Endothelial cell of umbilical vein (primary cell): Measurements from ENCODE around the gene ZNF232. TPM values are rescaled to one million over a fixed set of nuclear protein-coding genes. Genes with fewer than 3 reads are reported as not detected.
"Not testable (repeated sequence)": the region's sequence is repeated elsewhere in the genome, so short reads cannot be mapped to it uniquely, and the experiment has no call there.

Experiments
- BruUV-seq: library from RNA; stranded (reverse); fragments of 400-500 nt; replicated peaks from 2 replicates; lab custom pipeline; 2021; lab: Mats Ljungman, UMichigan
- CTCF ChIA-PET: fragments of 300-600, 350-600 bp; sonication (Branson Sonifier 250); formaldehyde crosslinking; loops from one replicate; lab custom pipeline; 2021; ENCODE audit warnings: antibody characterized with exemption, inconsistent platforms; lab: Charles Lee
- POLR2A ChIA-PET: fragments of 300-600, 350-600 bp; sonication (Branson Sonifier 250); formaldehyde crosslinking; loops from one replicate; lab custom pipeline; 2021; ENCODE audit warnings: antibody characterized with exemption, inconsistent platforms; lab: Charles Lee
- DNase-seq: peaks from one replicate; pipeline ENCODE4 v3.0.0-alpha.2; 2011; ENCODE audit warnings: low read depth, low spot score
- FAIRE-seq: peaks from 2 replicates; lab custom pipeline; 2011; peaks lifted over from hg19 to GRCh38; lab: Jason Lieb, UNC
- H2AFZ ChIP-seq: 2 replicates; pipeline ENCODE4 v1.6.0; 2012; ENCODE audit warnings: low read depth, low read length, control low read depth, inconsistent platforms
- H3K27ac ChIP-seq: 2 replicates; pipeline ENCODE4 v1.5.1; 2011; ENCODE audit warnings: low read depth, mild to moderate bottlenecking, control low read depth, low read length, moderate library complexity; ENCODE audit not compliant: insufficient read depth
- H3K27me3 ChIP-seq, 2 experiments: 2 replicates each; pipeline versions ENCODE4 v1.6.0 to v1.6.1; 2011; ENCODE audit warnings: low read length in 2 of 2, mixed read lengths in 1 of 2; ENCODE audit not compliant: control insufficient read depth in 2 of 2, insufficient read depth in 2 of 2
- H3K36me3 ChIP-seq, 2 experiments: 2 replicates in 1 of 2; 3 replicates in 1 of 2; pipeline ENCODE4 v1.5.1; 2011; ENCODE audit warnings: low read length in 2 of 2, mild to moderate bottlenecking in 1 of 2, moderate library complexity in 1 of 2; ENCODE audit not compliant: control insufficient read depth in 2 of 2, insufficient read depth in 2 of 2; ENCODE audit errors: extremely low read depth in 1 of 2
- H3K4me1 ChIP-seq: 3 replicates; pipeline ENCODE4 v1.5.1; 2011; ENCODE audit warnings: mild to moderate bottlenecking, low read length; ENCODE audit not compliant: control insufficient read depth, insufficient read depth; ENCODE audit errors: extremely low read depth
- H3K4me2 ChIP-seq: 2 replicates; pipeline ENCODE4 v1.6.1; 2011; ENCODE audit warnings: low read length, control low read depth, mixed read lengths; ENCODE audit not compliant: insufficient read depth
- H3K4me3 ChIP-seq, 3 experiments: fragments of 200-600 bp in 1 of 3; sonication (generic), shearing (Covaris generic) in 1 of 3; replicated peaks in 1 of 3; 2 replicates each; pipeline ENCODE4 v1.5.1; 2011 to 2016; ENCODE audit warnings: control low read depth in 3 of 3, low read length in 3 of 3, mild to moderate bottlenecking in 2 of 3, inconsistent platforms in 1 of 3, low read depth in 1 of 3, moderate library complexity in 1 of 3; ENCODE audit not compliant: insufficient read depth in 1 of 3
- H3K79me2 ChIP-seq: 2 replicates; pipeline ENCODE4 v1.6.0; 2012; ENCODE audit warnings: low read length, inconsistent platforms; ENCODE audit not compliant: control insufficient read depth, insufficient read depth
- H3K9ac ChIP-seq: replicated peaks from 2 replicates; pipeline ENCODE3; 2011; ENCODE audit warnings: low read length, control low read depth; ENCODE audit not compliant: insufficient read depth; ENCODE audit errors: extremely low read depth
- H3K9me1 ChIP-seq: replicated peaks from 3 replicates; pipeline ENCODE4 v1.6.0; 2011; ENCODE audit warnings: mild to moderate bottlenecking, low read length; ENCODE audit not compliant: control insufficient read depth, insufficient read depth; ENCODE audit errors: extremely low read depth
- H3K9me3 ChIP-seq: replicated peaks from 2 replicates; pipeline ENCODE4 v1.5.1; 2012; ENCODE audit warnings: low read length, inconsistent platforms; ENCODE audit not compliant: control insufficient read depth, insufficient read depth
- H4K20me1 ChIP-seq: replicated peaks from 2 replicates; pipeline ENCODE3; 2011; ENCODE audit warnings: mild to moderate bottlenecking, low read length; ENCODE audit not compliant: control insufficient read depth, insufficient read depth; ENCODE audit errors: extremely low read depth
- CTCF ChIP-seq, 2 donors: IDR thresholded peaks; 1 replicate in 1 of 2; 2 replicates in 1 of 2; pipeline ENCODE4 v1.5.1; 2011; ENCODE audit warnings: low read length in 2 of 2, mild to moderate bottlenecking in 2 of 2, moderate library complexity in 2 of 2, control low read depth in 1 of 2, inconsistent platforms in 1 of 2, low read depth in 1 of 2; ENCODE audit not compliant: insufficient read depth in 1 of 2; ENCODE audit errors: extremely low read depth in 1 of 2
- EZH2 ChIP-seq: IDR thresholded peaks from 2 replicates; pipeline ENCODE4 v1.6.1; 2012; ENCODE audit warnings: borderline replicate concordance, low read depth, mild to moderate bottlenecking, moderate library complexity, low read length, inconsistent platforms; ENCODE audit not compliant: severe bottlenecking
- FOS ChIP-seq: IDR thresholded peaks from 2 replicates; pipeline ENCODE4 v1.6.1; 2011; ENCODE audit warnings: mild to moderate bottlenecking, low read length, moderate library complexity, borderline replicate concordance; ENCODE audit not compliant: insufficient read depth
- GATA2 ChIP-seq: IDR thresholded peaks from 2 replicates; pipeline ENCODE4 v1.7.0; 2011; ENCODE audit warnings: low read depth, mild to moderate bottlenecking, moderate library complexity, mixed read lengths, low read length; ENCODE audit not compliant: insufficient read length, insufficient read depth
- JUN ChIP-seq: IDR thresholded peaks from 2 replicates; pipeline ENCODE4 v1.6.1; 2011; ENCODE audit warnings: borderline replicate concordance, low read depth; ENCODE audit not compliant: insufficient read length, insufficient read depth
- MAX ChIP-seq: IDR thresholded peaks from 2 replicates; pipeline ENCODE4 v1.6.1; 2011; ENCODE audit not compliant: insufficient read depth, insufficient read length
- MYC ChIP-seq: IDR thresholded peaks from one replicate; pipeline ENCODE4 v1.6.1; 2011; ENCODE audit warnings: mild to moderate bottlenecking, low read depth, low read length
- POLR2A ChIP-seq: IDR thresholded peaks from 2 replicates; pipeline ENCODE4 v1.6.1; 2012; ENCODE audit warnings: low read depth, mild to moderate bottlenecking, control low read depth, low read length
- POLR2AphosphoS5 ChIP-seq: IDR thresholded peaks from 2 replicates; pipeline ENCODE4 v1.6.1; 2012; ENCODE audit warnings: low read depth, mild to moderate bottlenecking, control low read depth, low read length, moderate library complexity; ENCODE audit not compliant: insufficient read depth
- dilution Hi-C: fragments of 300-500 bp; cut with MboI; formaldehyde crosslinking; loops from one replicate; pipeline ENCODE4 v1.15.0; 2019; ENCODE audit warnings: low sequenced_read_pairs; ENCODE audit not compliant: extremely low pct_ligation_motif_present
- intact Hi-C: fragments of 100-400 bp; cut with micrococcal nuclease; formaldehyde crosslinking; loops from one replicate; pipeline ENCODE4 v1.10.0; 2022
- polyA plus RNA-seq, 4 experiments: library from polyadenylated mRNA; depleted of rRNA in 3 of 4; stranded (reverse) in 3 of 4; unstranded in 1 of 4; fragments of >200 nt; gene quantifications; 2 replicates each; pipeline versions ENCODE4 v1.2.1 to v1.2.3, GENCODE V29; 2011 to 2012; ENCODE audit warnings: missing spikeins in 1 of 4
- total RNA-seq: library from RNA; stranded (reverse); gene quantifications from 2 replicates; pipeline ENCODE4 v1.2.3, GENCODE V29; 2021

Gene ZNF232
- total and polyA plus RNA-seq, 2 donors (not counting 3 experiments of a cell fraction or from before 2014, with no cell fraction given): 3.1 to 9.9 TPM

GRCh38 chr17:5138616-5139457 lies 27.2 kb upstream of the ZNF232 start:
- Histone ChIP-seq H3K9ac (no peak overlapping the region), H3K4me2 (no peak overlapping the region), H3K27me3 (peaks cover 0 to 2% of the 10 kb centered on the region in 2 experiments), H3K9me1 (no peaks in the 10 kb centered on the region), H3K4me1 (no peaks in the 10 kb centered on the region), H3K79me2 (no peaks in the 10 kb centered on the region), H2AFZ (no peak overlapping the region), H3K9me3 (no peaks in the 10 kb centered on the region), H3K4me3 (no peak overlapping the region), H3K36me3 (no peaks in the 10 kb centered on the region), H3K27ac (no peak overlapping the region), H4K20me1 (no peaks in the 10 kb centered on the region)
- BruUV-seq: no TSS peak
- ChIA-PET POLR2A (no interaction called here), CTCF (no interaction called here)
- FAIRE-seq (no peak), DNase-seq (no peak)
- dilution Hi-C loops (no loop called here), intact Hi-C loops (no loop called here)
- TF ChIP-seq MAX: no peak
- TF ChIP-seq JUN: no peak
- no peak for TF ChIP-seq FOS
- no peak for TF ChIP-seq EZH2
- no peak for TF ChIP-seq MYC
- no peak for TF ChIP-seq GATA2
- no peak for TF ChIP-seq CTCF (IDR thresholded peaks at IDR 0.05; ENCODE audit: extremely low read depth in 1 of 2, insufficient read depth in 1 of 2, low read depth in 1 of 2, low read length in 2 of 2)
- TF ChIP-seq POLR2AphosphoS5: no peak
- no peak for TF ChIP-seq POLR2A

GRCh38 chr17:5138198-5138544 lies 26.5 kb upstream of the ZNF232 start:
- H3K9me1 ChIP-seq, POLR2A ChIA-PET, CTCF ChIA-PET, DNase-seq, H3K9me3 ChIP-seq, H3K4me2 ChIP-seq, intact Hi-C loops, dilution Hi-C loops, H2AFZ ChIP-seq, H3K4me1 ChIP-seq, H3K27ac ChIP-seq, H3K4me3 ChIP-seq, H3K27me3 ChIP-seq, BruUV-seq, H3K36me3 ChIP-seq, FAIRE-seq, H4K20me1 ChIP-seq, H3K79me2 ChIP-seq, H3K9ac ChIP-seq: not testable (repeated sequence)
